HG02943 (cell line): ENCODE data around the gene PBXIP1.

Experiments
- ATAC-seq: cut with Tn5 transposase; IDR thresholded peaks from one replicate; pipeline ENCODE4 v1.9.1; 2021; ENCODE audit warnings: mild to moderate bottlenecking, low read depth, moderate library complexity; ENCODE audit not compliant: unreplicated experiment

Gene PBXIP1

GRCh38 chr1:154902938-154903566 is 52.8 kb downstream of the PBXIP1 start:
- no peak for ATAC-seq

- ATAC-seq, result no peak
These were observed 54.3 kb downstream of the PBXIP1 start for GRCh38 chr1:154901591-154901990.

- ATAC-seq, result no peak
These were observed 56.9 kb downstream of the PBXIP1 start for GRCh38 chr1:154899041-154899440.

GRCh38 chr1:154896771-154897286 is 59.1 kb downstream of the PBXIP1 start:
- ATAC-seq, result no peak

- ATAC-seq, result no peak
These were observed 60.1 kb downstream of the PBXIP1 start for GRCh38 chr1:154895798-154896197.
